Stimulated activated CD8-positive, alpha-beta memory T cell treated with anti-CD3 and anti-CD28 coated beads, Interleukin-12 subunit alpha, Interleukin-12 subunit beta, amount 100 ng/mL, for 1 hour (primary cell): ENCODE measurements around the gene NOVA2.
A peak's percentile ranks its signal among the peaks of the same experiment; 100 is the strongest.
"Not testable (repeated sequence)": the region's sequence is repeated elsewhere in the genome, so short reads cannot be mapped to it uniquely, and the experiment has no call there.

Experiments used
- DNase-seq: peaks from one replicate; pipeline ENCODE4 v3.0.0-alpha.2; 2020; ENCODE audit warnings: low read depth

NOVA2 gene

GRCh38 chr19:45922281-45922680 lies 51.4 kb downstream of the NOVA2 start:
- no peak for DNase-seq

- no peak for DNase-seq
These were observed 53.2 kb downstream of the NOVA2 start for GRCh38 chr19:45920458-45920857.

DNA sequence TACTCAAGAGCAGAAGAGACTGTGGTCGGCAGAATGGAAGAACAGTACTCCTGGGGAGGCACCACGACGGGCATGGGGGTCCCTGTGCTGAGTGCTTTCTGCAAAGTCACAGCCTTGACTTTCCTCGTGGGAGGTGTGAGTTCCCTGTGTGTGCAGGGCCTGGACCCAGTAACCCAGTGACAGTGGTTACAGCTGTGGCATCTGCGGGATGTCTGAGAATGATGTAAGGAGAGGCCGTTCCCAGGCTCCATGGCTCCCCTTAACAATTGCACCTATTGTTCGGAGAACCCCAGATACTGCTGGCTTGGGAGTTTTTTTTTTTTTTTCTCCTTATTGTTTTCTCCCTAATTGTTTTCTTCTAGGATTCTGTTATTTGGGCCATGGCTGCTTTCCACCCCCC lies 54.0 kb downstream of the NOVA2 start:
- no peak for DNase-seq

DNA sequence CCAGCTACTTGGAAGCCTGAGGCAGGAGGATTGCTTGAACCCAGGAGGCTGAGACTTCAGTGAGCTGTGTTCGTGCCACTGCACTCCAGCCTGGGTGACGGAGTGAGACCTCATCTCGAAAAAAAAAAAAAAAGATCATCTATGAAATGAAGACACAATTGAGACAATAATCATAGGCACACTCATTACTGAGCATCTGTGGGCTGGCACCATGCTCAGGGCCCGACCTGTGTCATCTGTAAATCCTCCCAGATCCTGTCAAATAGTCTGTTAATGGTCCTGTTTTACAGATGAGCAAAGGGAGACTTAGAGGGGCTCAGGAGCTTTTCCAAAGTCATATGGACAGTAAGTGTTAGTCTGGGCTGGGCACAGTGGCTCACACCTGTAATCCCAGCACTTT lies 54.9 kb downstream of the NOVA2 start:
- no peak for DNase-seq

DNA sequence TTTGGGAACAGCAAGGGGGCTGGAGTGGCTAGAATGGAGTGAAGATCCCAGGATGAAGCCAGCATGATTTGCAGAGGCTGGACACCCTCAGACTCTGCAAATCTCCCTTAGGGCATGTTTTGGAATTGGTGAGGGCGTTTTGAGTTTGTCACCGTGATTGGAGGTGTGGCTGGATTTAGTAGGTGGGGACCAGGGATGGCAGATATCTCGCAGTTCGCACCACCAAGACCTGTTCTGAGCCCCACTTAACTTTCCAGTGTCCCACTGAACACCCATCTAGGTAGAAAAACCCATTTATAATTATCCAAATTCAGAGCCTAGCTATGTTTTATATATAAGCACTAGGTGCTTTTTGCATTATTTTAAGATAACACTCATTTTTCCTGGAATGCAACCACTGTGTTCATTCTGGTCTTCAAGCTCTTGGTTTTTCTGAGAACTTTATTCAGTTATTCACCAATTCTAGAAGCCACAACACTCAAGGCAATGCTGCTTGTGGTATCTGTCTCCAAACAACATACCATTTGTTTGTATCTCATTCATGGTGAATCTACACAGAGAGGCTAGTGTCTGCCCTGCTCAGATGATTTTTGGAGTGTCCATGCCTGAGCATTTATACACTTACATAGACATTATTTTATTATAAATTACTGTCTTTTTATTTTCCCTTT lies 56.1 kb downstream of the NOVA2 start:
- no peak for DNase-seq

GRCh38 chr19:45913874-45914830 lies 59.5 kb downstream of the NOVA2 start, which contains the start of gene NANOS2:
Gene NANOS2, minus strand, starts transcription at chr19:45914778. Its CDS starts 85 bp downstream, at chr19:45914693.
- no peak for DNase-seq

DNA sequence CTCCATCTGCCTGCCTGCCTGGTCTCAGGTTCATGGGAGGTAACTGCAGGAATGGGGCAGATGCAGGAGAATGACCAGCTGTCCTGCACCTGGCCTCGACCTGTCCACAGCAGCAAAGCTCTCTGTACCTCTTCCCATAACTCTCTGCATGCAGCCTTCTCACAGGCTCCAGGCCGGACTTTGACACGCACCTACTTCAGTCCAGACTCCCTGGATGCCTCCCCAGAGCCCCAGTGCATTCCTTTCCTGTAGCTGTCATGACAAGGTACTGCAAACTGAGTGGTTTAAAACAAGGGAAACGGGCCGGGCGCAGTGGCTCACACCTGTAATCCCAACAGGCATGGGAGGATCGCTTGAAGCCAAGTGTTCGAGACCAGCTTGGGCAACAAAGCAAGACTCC lies 62.4 kb downstream of the NOVA2 start:
- no peak for DNase-seq

GRCh38 chr19:45908956-45909355 lies 64.7 kb downstream of the NOVA2 start:
- no peak for DNase-seq

DNA sequence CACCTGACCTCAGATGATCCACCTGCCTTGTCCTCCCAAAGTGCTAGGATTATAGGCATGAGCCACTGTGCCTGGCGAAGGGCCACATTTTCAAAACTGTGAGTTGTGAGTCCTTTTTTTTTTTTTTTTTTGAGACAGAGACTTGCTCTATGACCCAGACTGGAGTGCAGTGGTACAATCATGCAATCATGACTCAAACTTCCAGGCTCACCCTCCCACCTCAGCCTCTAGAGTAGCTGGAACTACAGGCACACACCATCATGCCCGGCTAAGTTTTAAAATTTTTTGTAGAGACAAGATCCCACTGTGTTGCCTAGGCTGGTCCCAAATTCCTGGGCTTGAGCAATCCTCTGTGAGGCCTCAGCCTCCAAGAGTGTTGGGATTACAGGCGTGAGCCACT lies 67.4 kb downstream of the NOVA2 start:
- DNase-seq = no peak

GRCh38 chr19:45905011-45905410 lies 68.7 kb downstream of the NOVA2 start:
- DNase-seq = no peak

- DNase-seq = peak; percentile 99
These were observed 70.7 kb downstream of the NOVA2 start for GRCh38 chr19:45902651-45903625.

DNA sequence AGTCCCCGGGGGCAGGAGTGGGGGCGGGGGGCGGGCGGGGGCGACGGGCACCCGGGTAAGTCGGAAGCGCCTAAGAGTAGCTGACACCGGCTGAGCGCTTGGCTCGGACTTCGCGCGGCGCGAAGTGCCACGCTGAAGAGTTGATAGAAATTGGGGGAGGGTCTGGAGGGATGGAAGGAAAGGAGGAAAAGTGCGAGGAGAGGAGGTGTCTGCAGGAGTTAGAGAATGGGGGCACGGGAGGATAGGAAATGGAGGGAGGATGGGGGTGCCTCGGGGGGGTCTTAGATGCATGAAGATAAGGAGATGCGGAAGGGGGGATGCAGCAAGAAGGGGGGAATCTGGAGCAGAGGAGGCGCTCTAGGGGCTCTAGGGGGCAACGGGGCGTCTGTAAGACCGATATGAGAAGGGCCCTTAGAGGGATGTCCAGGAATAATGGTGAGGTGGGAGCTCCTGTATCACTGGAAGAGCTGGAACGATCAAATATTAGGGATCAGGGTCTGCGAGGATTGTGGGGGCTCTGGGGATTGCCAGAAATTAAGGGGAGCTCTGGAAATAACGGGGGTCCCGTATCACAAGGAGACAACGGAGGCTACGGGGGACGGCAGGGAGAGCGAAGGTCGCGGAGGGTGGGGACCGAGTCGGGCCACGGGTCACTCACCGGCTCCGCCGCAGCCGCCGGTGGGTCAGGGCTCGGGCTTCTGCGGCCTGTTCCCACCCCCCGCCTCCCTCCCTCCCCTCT lies 71.6 kb downstream of the NOVA2 start, which contains the start of gene MYPOP:
MYPOP (minus strand) TSS at position 702 of the 739 bp plus-strand sequence. CDS start 840 bp downstream, outside the sequence.
- DNase-seq = no peak

GRCh38 chr19:45901432-45901911 lies 72.2 kb downstream of the NOVA2 start:
- no peak for DNase-seq

- no peak for DNase-seq
These were observed 72.8 kb downstream of the NOVA2 start for GRCh38 chr19:45900738-45901431.

DNA sequence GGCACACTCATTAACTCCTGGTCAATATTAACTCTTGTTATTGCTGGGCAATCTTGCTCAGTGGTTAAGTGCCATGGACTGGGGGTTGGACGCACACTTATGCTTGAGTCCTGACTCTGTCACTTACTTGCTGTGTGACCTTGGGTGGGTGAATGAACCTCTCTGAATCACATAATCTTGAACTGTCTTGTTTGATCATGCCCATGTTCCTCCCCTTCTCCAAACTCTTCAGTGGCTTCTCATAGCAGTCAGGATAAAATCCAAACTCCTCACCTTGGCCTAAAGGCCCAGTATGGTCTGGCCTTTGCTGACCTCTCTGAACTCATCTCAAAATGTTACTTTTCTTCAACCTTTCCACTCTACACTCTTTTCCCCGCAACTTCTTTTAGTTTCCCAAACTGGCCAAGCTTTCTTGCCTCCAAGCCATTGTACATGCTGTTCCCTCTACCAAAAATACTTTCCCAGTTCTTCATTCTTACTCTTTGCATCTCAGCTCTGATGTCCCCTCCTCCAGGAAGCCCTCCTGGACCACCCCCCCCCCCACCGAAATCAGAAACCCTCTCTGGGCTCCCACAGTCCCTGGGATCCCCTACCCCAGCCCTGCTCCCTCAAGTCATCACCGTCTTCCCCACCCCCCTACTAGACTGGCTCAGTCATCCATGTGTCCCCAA lies 73.6 kb downstream of the NOVA2 start:
- DNase-seq = no peak

DNA sequence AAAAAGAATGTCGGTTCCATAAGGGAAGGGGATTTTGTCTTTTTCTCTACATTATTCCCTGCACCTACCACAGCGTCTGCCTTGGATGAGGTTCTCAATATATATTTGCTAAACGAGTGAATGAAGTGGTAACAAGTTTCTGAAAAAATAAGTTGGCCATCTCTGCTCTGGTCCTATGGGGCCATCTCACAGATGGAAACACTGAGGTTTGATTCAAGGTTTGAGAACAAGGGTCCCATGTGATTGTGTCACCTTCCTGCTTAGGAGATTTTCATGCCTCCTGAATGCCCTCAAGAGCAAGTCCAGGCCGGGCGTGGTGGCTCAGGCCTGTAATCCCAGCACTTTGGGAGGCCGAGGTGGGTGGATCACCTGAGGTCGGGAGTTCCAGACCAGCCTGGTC lies 74.4 kb downstream of the NOVA2 start:
- DNase-seq = no peak

DNA sequence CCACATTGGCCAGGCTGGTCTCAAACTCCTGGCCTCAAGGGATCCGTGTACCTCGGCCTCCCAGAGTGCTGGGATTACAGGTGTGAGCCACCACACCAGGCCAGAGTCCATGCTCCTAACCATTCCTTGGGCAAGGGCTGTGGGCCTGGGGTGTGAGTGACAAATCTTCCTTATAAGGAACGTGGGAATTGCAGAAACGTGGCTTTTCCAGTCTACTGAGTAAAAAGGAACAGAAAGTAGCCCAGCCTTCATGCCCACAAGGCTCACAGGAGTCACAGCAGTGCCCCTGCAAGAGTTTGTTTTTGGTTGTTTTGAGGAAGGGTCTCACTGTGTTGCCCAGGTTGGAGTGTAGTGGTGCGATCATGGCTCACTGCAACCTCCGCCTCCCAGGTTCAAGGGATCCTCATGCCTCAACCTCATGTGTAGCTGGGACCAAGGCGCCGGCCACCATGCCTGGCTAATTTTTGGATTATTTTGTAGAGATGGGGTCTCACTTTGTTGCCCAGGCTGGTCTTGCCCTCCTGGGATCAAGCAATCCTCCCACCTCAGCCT lies 76.3 kb downstream of the NOVA2 start:
- no peak for DNase-seq

DNA sequence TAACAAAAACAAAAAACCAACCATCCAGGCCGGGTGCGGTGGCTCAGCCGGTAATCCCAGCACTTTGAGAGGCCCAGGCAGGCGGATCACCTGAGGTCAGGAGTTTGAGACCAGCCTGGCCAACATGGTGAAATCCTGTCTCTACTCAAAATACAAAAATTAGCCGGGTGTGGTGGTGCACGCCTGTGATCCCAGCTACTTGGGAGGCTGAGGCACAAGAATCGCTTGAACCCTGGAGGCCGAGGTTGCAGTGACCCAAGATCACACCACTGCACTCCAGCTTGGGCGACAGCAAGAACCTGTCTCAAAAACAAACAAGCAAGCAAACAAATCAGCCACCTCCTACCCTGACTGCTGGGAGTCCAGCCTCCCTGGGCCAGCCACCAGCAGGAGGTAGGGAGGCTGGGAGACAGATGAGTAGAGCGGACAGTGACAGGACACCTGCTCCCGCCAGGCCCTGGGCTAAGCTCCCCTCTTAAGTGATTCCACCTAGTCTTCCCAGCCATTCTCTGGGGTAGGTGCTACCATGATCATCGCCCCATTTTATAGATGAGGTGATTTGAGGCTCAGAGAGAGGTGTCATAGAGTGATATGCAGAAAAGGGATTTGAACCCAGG lies 77.6 kb downstream of the NOVA2 start:
- not testable (repeated sequence) for DNase-seq

- DNase-seq = no peak
These were observed 78.1 kb downstream of the NOVA2 start for GRCh38 chr19:45895519-45895972.
